Aorta (tissue), 5 donors: Measurements from ENCODE around the gene THBS1. TPM values are rescaled to one million over a fixed set of nuclear protein-coding genes. Genes with fewer than 3 reads are reported as not detected.

ENCODE experiments used
- ATAC-seq: fragments of 200-7000 bp; cut with Tn5 transposase; one replicate; pipeline ENCODE4 v1.9.1; 2022; ENCODE audit warnings: moderate library complexity; ENCODE audit not compliant: low FRiP score
- DNase-seq, 2 donors: peaks; one replicate each; pipeline ENCODE4 v3.0.0-alpha.2; 2020
- H3K27ac ChIP-seq, 2 donors: one replicate each; pipeline ENCODE4 v1.5.1; 2013; ENCODE audit warnings: low read length in 2 of 2, mild to moderate bottlenecking in 2 of 2, moderate library complexity in 2 of 2, control low read depth in 1 of 2, inconsistent platforms in 1 of 2, low read depth in 1 of 2
- H3K27me3 ChIP-seq, 2 donors: one replicate each; pipeline ENCODE4 v1.6.1; 2013; ENCODE audit warnings: control low read depth in 1 of 2, low read length in 1 of 2, mild to moderate bottlenecking in 1 of 2, moderate library complexity in 1 of 2; ENCODE audit not compliant: insufficient read depth in 2 of 2, control insufficient read depth in 1 of 2
- H3K36me3 ChIP-seq, 2 donors: one replicate each; pipeline ENCODE4 v1.6.1; 2013; ENCODE audit warnings: control low read depth in 1 of 2, low read length in 1 of 2, mild to moderate bottlenecking in 1 of 2; ENCODE audit not compliant: insufficient read depth in 2 of 2, control insufficient read depth in 1 of 2
- H3K4me1 ChIP-seq, 2 donors: one replicate each; pipeline ENCODE4 v1.6.1; 2013; ENCODE audit warnings: low read length in 2 of 2, control low read depth in 1 of 2, mild to moderate bottlenecking in 1 of 2, moderate library complexity in 1 of 2; ENCODE audit not compliant: insufficient read depth in 2 of 2, control insufficient read depth in 1 of 2
- H3K4me3 ChIP-seq, 2 donors: one replicate each; pipeline ENCODE4 v1.5.1; 2013; ENCODE audit warnings: low read length in 2 of 2, control low read depth in 1 of 2, mild to moderate bottlenecking in 1 of 2
- H3K9me3 ChIP-seq: one replicate; pipeline ENCODE4 v1.6.1; 2013; ENCODE audit warnings: mild to moderate bottlenecking, low read length; ENCODE audit not compliant: control insufficient read depth
- WGBS, 2 donors: extraction: QIAGEN DNeasy Blood & Tissue Kit; methylation state at CpG; one replicate each; pipeline ENCODE4 v1.1.7; 2013; 5-methylcytosine and 5-hydroxymethylcytosine counted together
- intact Hi-C, 2 donors: fragments of 100-400 bp; cut with DNase I; formaldehyde crosslinking; loops; one replicate each; pipeline versions ENCODE4 v1.14.2 to v1.15.0; 2022
- polyA plus RNA-seq, 2 donors: library from polyadenylated mRNA; stranded (reverse); fragments of 200-250 nt; gene quantifications; one replicate each; pipeline ENCODE4 v1.2.3, GENCODE V29; 2013
- total RNA-seq, 2 donors: library from RNA; stranded (reverse); fragmentation: NEBNext Ultra II Directional; extraction: Animal tissue kit (Norgen Biotek cat#: 25700); gene quantifications; one replicate each; pipeline ENCODE4 v1.2.1, GENCODE V29; 2021
- donor health status: healthy with polysubstance abuse.
- donor health status: Bipolar disorder and iron deficiency.
- donor health status: DM: no; HTN: no; CAD: no.
- donor health status: DM: no; HTN: no; CAD: no.
- donor health status: DM: yes; HTN: yes; CAD: no.

Gene THBS1
- total and polyA plus RNA-seq, 4 donors: 9.8 to 1,398 (median 147) TPM

GRCh38 chr15:39594446-39595337 is 13.8 kb downstream of the THBS1 start:
- Histone ChIP-seq H3K4me1 (no peaks in the 10 kb centered on the region), H3K36me3 (peaks cover 0 to 2% of the 10 kb centered on the region in 2 donors), H3K27ac (no peak overlapping the region), H3K4me3 (no peak overlapping the region), H3K27me3 (no peaks in the 10 kb centered on the region), H3K9me3 (no peaks in the 10 kb centered on the region)
- WGBS, 2 donors: 82 to 87% methylated on average over 5 of the region's 5 CpGs
- intact Hi-C loops: loop anchor here in 1 of 2 donors (5.0 kb wide), 1 partner anchor 892 kb away; no protein-coding TSS in a partner anchor
- ATAC-seq (no peak), DNase-seq (no peak)

GRCh38 chr15:39595338-39596221 is 14.7 kb downstream of the THBS1 start:
- Histone ChIP-seq H3K9me3 (no peaks in the 10 kb centered on the region), H3K4me1 (no peaks in the 10 kb centered on the region), H3K36me3 (peaks cover 0 to 2% of the 10 kb centered on the region in 2 donors), H3K27ac (no peak overlapping the region), H3K27me3 (no peaks in the 10 kb centered on the region), H3K4me3 (no peak overlapping the region)
- WGBS, 2 donors: 92% methylated on average over 8 of the region's 8 CpGs
- intact Hi-C loops: no loop called here
- DNase-seq (no peak), ATAC-seq (no peak)

- WGBS, 2 donors: 90 to 92% methylated on average over 5 of the region's 5 CpGs
- Histone ChIP-seq H3K27ac (no peak overlapping the region), H3K4me3 (no peak overlapping the region), H3K36me3 (peaks cover 0 to 2% of the 10 kb centered on the region in 2 donors), H3K4me1 (no peaks in the 10 kb centered on the region), H3K27me3 (no peaks in the 10 kb centered on the region), H3K9me3 (no peaks in the 10 kb centered on the region)
- no peak for DNase-seq
- no peak for ATAC-seq
- intact Hi-C loops: no loop called here
Measured at GRCh38 chr15:39596358-39597051, 15.6 kb downstream of the THBS1 start.

- DNase-seq: no peak
- peaks cover 0 to 2% of the 10 kb centered on the region in 2 donors for H3K36me3 ChIP-seq
- WGBS, 2 donors: 97% methylated on average over 2 of the region's 2 CpGs
- no peaks in the 10 kb centered on the region for H3K27me3 ChIP-seq
- no peak overlapping the region for H3K4me3 ChIP-seq
- ATAC-seq: no peak
- intact Hi-C loops: no loop called here
- H3K27ac ChIP-seq: no peak overlapping the region
- H3K9me3 ChIP-seq: no peaks in the 10 kb centered on the region
- no peaks in the 10 kb centered on the region for H3K4me1 ChIP-seq
Measured at GRCh38 chr15:39597336-39597735, 16.5 kb downstream of the THBS1 start.

GRCh38 chr15:39597751-39598185 is 16.9 kb downstream of the THBS1 start:
- Histone ChIP-seq H3K27ac (no peak overlapping the region), H3K4me3 (no peak overlapping the region), H3K36me3 (peaks cover 0 to 2% of the 10 kb centered on the region in 2 donors), H3K4me1 (no peaks in the 10 kb centered on the region), H3K9me3 (no peaks in the 10 kb centered on the region), H3K27me3 (no peaks in the 10 kb centered on the region)
- 92 to 93% methylated on average over 6 of the region's 6 CpGs for WGBS, 2 donors
- DNase-seq (no peak), ATAC-seq (no peak)
- intact Hi-C loops: no loop called here

- ATAC-seq: no peak
- intact Hi-C loops: no loop called here
Measured at GRCh38 chr15:39598186-39598850, 17.4 kb downstream of the THBS1 start.

GRCh38 chr15:39598958-39599845 is 18.3 kb downstream of the THBS1 start:
- Histone ChIP-seq H3K36me3 (no peaks in the 10 kb centered on the region), H3K4me1 (no peaks in the 10 kb centered on the region), H3K27ac (no peak overlapping the region), H3K4me3 (no peak overlapping the region), H3K27me3 (no peaks in the 10 kb centered on the region), H3K9me3 (no peaks in the 10 kb centered on the region)
- no peak for DNase-seq
- WGBS, 2 donors: 73 to 75% methylated on average over 12 of the region's 12 CpGs
- intact Hi-C loops: no loop called here
- no peak for ATAC-seq

More at GRCh38 chr15:39598186-39598850, 17.4 kb downstream of the THBS1 start:
- no peak for DNase-seq
- Histone ChIP-seq H3K4me3 (no peak overlapping the region), H3K36me3 (peaks cover 0 to 1% of the 10 kb centered on the region in 2 donors), H3K27ac (no peak overlapping the region), H3K27me3 (no peaks in the 10 kb centered on the region), H3K4me1 (no peaks in the 10 kb centered on the region), H3K9me3 (no peaks in the 10 kb centered on the region)
- 57 to 69% methylated on average over 3 of the region's 3 CpGs for WGBS, 2 donors
